ENCODE data around the gene ANOS1. TPM values are rescaled to one million over a fixed set of nuclear protein-coding genes. Genes with fewer than 3 reads are reported as not detected.

The ANOS1 gene
- total RNA-seq, 1 donor from 2014 or later = 19.9 TPM

GRCh38 chrX:8738588-8739189 lies 6.8 kb upstream of the ANOS1 start:
- peak; percentile 93 for TF ChIP-seq CTCF (conservative IDR thresholded peaks at IDR 0.05)
- H3K27me3 Mint-ChIP-seq = peaks cover 45% of the 10 kb centered on the region
- H3K4me1 Mint-ChIP-seq (ENCODE audit: unreplicated experiment) = peaks cover 9% of the 10 kb centered on the region
- no peaks in the 10 kb centered on the region for H3K36me3 Mint-ChIP-seq
- no peak overlapping the region for H3K27ac Mint-ChIP-seq
- no peak for DNase-seq (ENCODE audit: extremely low spot score, unreplicated experiment)
- no peaks in the 10 kb centered on the region for H3K9me3 Mint-ChIP-seq
- H3K4me3 Mint-ChIP-seq = no peak overlapping the region

DNA sequence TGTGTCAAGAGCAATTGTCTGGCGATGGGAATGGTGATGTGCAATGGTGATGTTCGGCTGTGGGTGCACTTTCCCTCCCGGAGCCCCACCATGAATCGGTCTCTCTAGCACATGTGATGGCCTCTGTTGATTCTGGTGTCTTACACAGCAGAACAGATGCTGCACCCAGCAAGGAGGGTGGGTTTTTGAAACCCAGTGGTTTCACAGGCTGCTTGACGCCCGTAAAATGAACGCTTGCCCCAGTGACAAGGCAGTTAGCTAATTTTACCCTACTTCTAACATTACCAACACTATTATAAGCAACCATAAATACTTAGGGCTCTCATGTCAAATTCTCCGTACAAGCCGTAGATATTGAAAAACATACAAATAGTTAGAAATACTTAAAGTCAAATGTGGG lies 5.9 kb upstream of the ANOS1 start:
- TF ChIP-seq CTCF (conservative IDR thresholded peaks at IDR 0.05) = no peak
- Mint-ChIP-seq H3K9me3 (no peaks in the 10 kb centered on the region), H3K36me3 (no peaks in the 10 kb centered on the region), H3K27ac (no peak overlapping the region), H3K4me1 (ENCODE audit: unreplicated experiment) (peaks cover 12% of the 10 kb centered on the region), H3K27me3 (peaks cover 48% of the 10 kb centered on the region), H3K4me3 (no peak overlapping the region)
- DNase-seq (ENCODE audit: extremely low spot score, unreplicated experiment) = no peak

GRCh38 chrX:8730812-8731558 lies 952 bp downstream of the ANOS1 start:
- H3K27ac Mint-ChIP-seq = no peak overlapping the region
- H3K9me3 Mint-ChIP-seq = no peaks in the 10 kb centered on the region
- no peak for DNase-seq (ENCODE audit: extremely low spot score, unreplicated experiment)
- H3K27me3 Mint-ChIP-seq = peaks cover 76% of the 10 kb centered on the region
- peak overlapping the region; percentile 88 for H3K4me3 Mint-ChIP-seq
- H3K36me3 Mint-ChIP-seq = no peaks in the 10 kb centered on the region
- TF ChIP-seq CTCF (conservative IDR thresholded peaks at IDR 0.05) = no peak
- peaks cover 16% of the 10 kb centered on the region for H3K4me1 Mint-ChIP-seq (ENCODE audit: unreplicated experiment)

GRCh38 chrX:8729811-8730210 lies 2.1 kb downstream of the ANOS1 start:
- Mint-ChIP-seq H3K27me3 (peaks cover 77% of the 10 kb centered on the region), H3K9me3 (no peaks in the 10 kb centered on the region), H3K4me3 (peak overlapping the region; percentile 88)

GRCh38 chrX:8728932-8729535 lies 2.9 kb downstream of the ANOS1 start:
- Mint-ChIP-seq H3K4me1 (ENCODE audit: unreplicated experiment) (peaks cover 24% of the 10 kb centered on the region), H3K4me3 (peak overlapping the region; percentile 25), H3K27ac (no peak overlapping the region), H3K9me3 (no peaks in the 10 kb centered on the region), H3K27me3 (peaks cover 78% of the 10 kb centered on the region), H3K36me3 (no peaks in the 10 kb centered on the region)
- TF ChIP-seq CTCF (conservative IDR thresholded peaks at IDR 0.05) = no peak
- no peak for DNase-seq (ENCODE audit: extremely low spot score, unreplicated experiment)

More at GRCh38 chrX:8729811-8730210, 2.1 kb downstream of the ANOS1 start:
- Mint-ChIP-seq H3K36me3 (no peaks in the 10 kb centered on the region), H3K4me1 (ENCODE audit: unreplicated experiment) (peaks cover 20% of the 10 kb centered on the region), H3K27ac (no peak overlapping the region)
- no peak for DNase-seq (ENCODE audit: extremely low spot score, unreplicated experiment)
- TF ChIP-seq CTCF (conservative IDR thresholded peaks at IDR 0.05) = no peak
